Trophoblast cell (in vitro differentiated cells and primary cell): ENCODE measurements around the gene GALNT13.

Source experiments
- DNase-seq, 2 donors: peaks; one replicate each; pipeline ENCODE4 v3.0.0-alpha.2; 2016
- H2AFZ ChIP-seq: 2 replicates; pipeline ENCODE4 v1.6.1; 2013; ENCODE audit warnings: low read length, moderate library complexity, mild to moderate bottlenecking; ENCODE audit not compliant: insufficient read depth, poor library complexity
- H2AK5ac ChIP-seq: 2 replicates; pipeline ENCODE4 v1.6.1; 2013; ENCODE audit warnings: mild to moderate bottlenecking, low read length
- H2BK120ac ChIP-seq: 2 replicates; pipeline ENCODE4 v1.6.1; 2013; ENCODE audit warnings: low read length, mild to moderate bottlenecking, moderate library complexity; ENCODE audit not compliant: insufficient read depth, poor library complexity
- H2BK12ac ChIP-seq: 2 replicates; pipeline ENCODE4 v1.6.1; 2013; ENCODE audit warnings: mild to moderate bottlenecking, low read length, moderate library complexity
- H2BK5ac ChIP-seq: 2 replicates; pipeline ENCODE4 v1.6.1; 2013; ENCODE audit warnings: low read length, low read depth, moderate library complexity, mild to moderate bottlenecking; ENCODE audit not compliant: poor library complexity
- H3K14ac ChIP-seq: 2 replicates; pipeline ENCODE4 v1.6.1; 2013; ENCODE audit warnings: mild to moderate bottlenecking, low read length
- H3K18ac ChIP-seq: 2 replicates; pipeline ENCODE4 v1.6.1; 2013; ENCODE audit warnings: mild to moderate bottlenecking, low read length
- H3K23ac ChIP-seq: 2 replicates; pipeline ENCODE4 v1.6.1; 2013; ENCODE audit warnings: low read length
- H3K27ac ChIP-seq: 2 replicates; pipeline ENCODE4 v1.5.1; 2013; ENCODE audit warnings: low read depth, mild to moderate bottlenecking, inconsistent platforms, low read length, moderate library complexity
- H3K27me3 ChIP-seq: 2 replicates; pipeline ENCODE4 v1.6.1; 2013; ENCODE audit warnings: inconsistent platforms, mild to moderate bottlenecking, low read length, moderate library complexity; ENCODE audit not compliant: insufficient read depth
- H3K36me3 ChIP-seq, 2 experiments: 1 replicate in 1 of 2; 2 replicates in 1 of 2; pipeline ENCODE4 v1.6.1; 2013; ENCODE audit warnings: low read length in 2 of 2, mild to moderate bottlenecking in 2 of 2, moderate library complexity in 1 of 2; ENCODE audit not compliant: insufficient read depth in 2 of 2, control insufficient read depth in 1 of 2
- H3K4ac ChIP-seq: 2 replicates; pipeline ENCODE4 v1.6.1; 2013; ENCODE audit warnings: low read depth, mild to moderate bottlenecking, low read length, moderate library complexity
- H3K4me1 ChIP-seq, 2 experiments: 1 replicate in 1 of 2; 2 replicates in 1 of 2; pipeline ENCODE4 v1.6.1; 2013; ENCODE audit warnings: low read length in 2 of 2, mild to moderate bottlenecking in 2 of 2, moderate library complexity in 1 of 2; ENCODE audit not compliant: insufficient read depth in 2 of 2, control insufficient read depth in 1 of 2
- H3K4me2 ChIP-seq: 2 replicates; pipeline ENCODE4 v1.6.1; 2013; ENCODE audit warnings: inconsistent platforms, mild to moderate bottlenecking, low read length, moderate library complexity
- H3K4me3 ChIP-seq: 2 replicates; pipeline ENCODE4 v1.5.1; 2013; ENCODE audit warnings: mild to moderate bottlenecking, low read depth, low read length, inconsistent platforms
- H3K79me1 ChIP-seq: one replicate; pipeline ENCODE4 v1.6.1; 2013; ENCODE audit warnings: low read length
- H3K79me2 ChIP-seq: 2 replicates; pipeline ENCODE4 v1.6.1; 2013; ENCODE audit warnings: low read length, mild to moderate bottlenecking; ENCODE audit not compliant: control insufficient read depth, insufficient read depth, poor library complexity
- H3K9ac ChIP-seq: 2 replicates; pipeline ENCODE4 v1.6.1; 2013; ENCODE audit warnings: mild to moderate bottlenecking, low read length
- H3K9me3 ChIP-seq: 2 replicates; pipeline ENCODE4 v1.6.1; 2013; ENCODE audit warnings: low read depth, mild to moderate bottlenecking, control low read depth, inconsistent platforms, low read length; ENCODE audit not compliant: insufficient read depth
- H4K12ac ChIP-seq: 2 replicates; pipeline ENCODE4 v1.6.1; 2013; ENCODE audit warnings: low read depth, mild to moderate bottlenecking, low read length, moderate library complexity
- H4K8ac ChIP-seq: 2 replicates; pipeline ENCODE4 v1.6.1; 2013; ENCODE audit warnings: low read depth, mild to moderate bottlenecking, low read length, moderate library complexity
- H4K91ac ChIP-seq: one replicate; pipeline ENCODE4 v1.6.1; 2013; ENCODE audit warnings: low read depth, mild to moderate bottlenecking, low read length, moderate library complexity
- WGBS: extraction: QIAGEN DNeasy Blood & Tissue Kit; methylation state at CpG from one replicate; pipeline ENCODE4 v1.1.7; 2013; ENCODE audit warnings: missing lambda C conversion rate; ENCODE audit not compliant: insufficient read length, insufficient coverage; ENCODE audit errors: extremely low coverage; 5-methylcytosine and 5-hydroxymethylcytosine counted together

The GALNT13 gene

GRCh38 chr2:153917570-153917969 lies 45.8 kb downstream of the GALNT13 start:
- H4K91ac ChIP-seq = no peak overlapping the region
- no peak overlapping the region for H2BK12ac ChIP-seq
- H3K36me3 ChIP-seq = no peaks in the 10 kb centered on the region
- H3K4ac ChIP-seq = no peak overlapping the region
- no peak overlapping the region for H2BK120ac ChIP-seq
- no peak overlapping the region for H2BK5ac ChIP-seq
- H2AFZ ChIP-seq = no peak overlapping the region
- H3K4me1 ChIP-seq = no peaks in the 10 kb centered on the region
- no peak overlapping the region for H3K4me2 ChIP-seq
- H3K27ac ChIP-seq = no peak overlapping the region
- H3K9ac ChIP-seq = no peak overlapping the region
- no peaks in the 10 kb centered on the region for H3K79me2 ChIP-seq
- no peak overlapping the region for H3K14ac ChIP-seq
- no peak overlapping the region for H3K18ac ChIP-seq
- H3K27me3 ChIP-seq = no peaks in the 10 kb centered on the region
- no peak overlapping the region for H3K23ac ChIP-seq
- no peak overlapping the region for H4K8ac ChIP-seq
- no peak for DNase-seq
- H3K4me3 ChIP-seq = no peak overlapping the region
- no peaks in the 10 kb centered on the region for H3K79me1 ChIP-seq
- no peak overlapping the region for H2AK5ac ChIP-seq
- H3K9me3 ChIP-seq = peaks cover 4% of the 10 kb centered on the region
- H4K12ac ChIP-seq = no peak overlapping the region

- Histone ChIP-seq H3K4me1 (no peaks in the 10 kb centered on the region), H2AK5ac (no peak overlapping the region), H2BK5ac (no peak overlapping the region), H3K79me1 (peaks cover 1% of the 10 kb centered on the region), H3K4me3 (no peak overlapping the region), H3K4ac (no peak overlapping the region), H3K23ac (no peak overlapping the region), H3K27me3 (no peaks in the 10 kb centered on the region), H3K9me3 (no peaks in the 10 kb centered on the region), H3K18ac (no peak overlapping the region), H2BK120ac (no peak overlapping the region), H2AFZ (no peak overlapping the region), H3K9ac (no peak overlapping the region), H3K14ac (no peak overlapping the region), H3K27ac (no peak overlapping the region), H3K4me2 (no peak overlapping the region), H3K36me3 (no peaks in the 10 kb centered on the region), H2BK12ac (no peak overlapping the region), H4K8ac (no peak overlapping the region), H4K91ac (no peak overlapping the region), H4K12ac (no peak overlapping the region), H3K79me2 (no peaks in the 10 kb centered on the region)
- no peak for DNase-seq
These were observed 63.8 kb downstream of the GALNT13 start for GRCh38 chr2:153935511-153935910.

DNA sequence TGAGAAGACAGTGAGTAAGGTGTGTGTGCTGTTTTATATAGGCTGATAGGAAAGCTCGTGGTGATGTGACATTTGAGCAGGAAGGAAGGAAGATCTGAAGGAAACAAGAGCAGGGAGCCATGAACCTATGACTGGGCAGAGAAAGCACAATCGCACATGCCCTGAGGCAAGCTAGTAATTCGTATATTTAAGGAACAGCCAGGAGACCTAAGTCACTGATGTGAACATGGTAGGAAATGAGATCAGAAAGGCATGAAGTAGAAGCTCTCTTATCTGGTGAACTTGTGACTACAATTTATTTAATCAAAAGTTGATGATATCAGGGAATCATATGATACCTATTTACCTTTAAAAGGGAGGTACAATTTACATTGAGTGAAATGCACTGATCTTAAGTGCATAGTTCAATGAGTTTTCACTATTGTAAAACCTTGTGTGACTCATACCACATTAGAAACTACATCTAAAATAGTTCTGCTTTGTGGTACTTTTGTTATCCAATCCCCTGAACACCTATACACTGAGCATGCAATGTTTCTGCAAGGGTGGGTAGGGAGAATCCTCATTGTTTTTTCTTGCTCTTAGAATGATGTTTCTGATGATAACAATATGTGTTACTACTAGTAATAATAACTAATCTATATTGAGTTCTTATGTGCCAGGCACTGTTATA lies 67.5 kb downstream of the GALNT13 start:
- H3K23ac ChIP-seq = no peak overlapping the region
- no peak overlapping the region for H2AFZ ChIP-seq
- H3K4me1 ChIP-seq = peaks cover 0 to 1% of the 10 kb centered on the region in 2 experiments
- no peak for DNase-seq
- no peaks in the 10 kb centered on the region for H3K36me3 ChIP-seq
- H2AK5ac ChIP-seq = no peak overlapping the region
- H3K27me3 ChIP-seq = no peaks in the 10 kb centered on the region
- H3K79me2 ChIP-seq = no peaks in the 10 kb centered on the region
- H2BK12ac ChIP-seq = no peak overlapping the region
- H3K79me1 ChIP-seq = peaks cover 1% of the 10 kb centered on the region
- no peak overlapping the region for H4K91ac ChIP-seq
- no peak overlapping the region for H3K9ac ChIP-seq
- no peak overlapping the region for H3K14ac ChIP-seq
- no peak overlapping the region for H3K4me2 ChIP-seq
- no peak overlapping the region for H3K4me3 ChIP-seq
- H2BK5ac ChIP-seq = no peak overlapping the region
- no peak overlapping the region for H3K4ac ChIP-seq
- no peak overlapping the region for H4K12ac ChIP-seq
- no peak overlapping the region for H3K27ac ChIP-seq
- H3K9me3 ChIP-seq = no peaks in the 10 kb centered on the region
- H3K18ac ChIP-seq = no peak overlapping the region
- no peak overlapping the region for H4K8ac ChIP-seq
- WGBS = no CpG with 5 or more reads among the region's 3 CpGs
- no peak overlapping the region for H2BK120ac ChIP-seq

- no peaks in the 10 kb centered on the region for H3K27me3 ChIP-seq
- no peaks in the 10 kb centered on the region for H3K9me3 ChIP-seq
- no peaks in the 10 kb centered on the region for H3K36me3 ChIP-seq
- no peak overlapping the region for H3K4me3 ChIP-seq
- no peak overlapping the region for H4K12ac ChIP-seq
- no peak overlapping the region for H4K91ac ChIP-seq
- H3K4me2 ChIP-seq = no peak overlapping the region
- H3K79me1 ChIP-seq = peaks cover 1% of the 10 kb centered on the region
- peak; percentile 4 to 47 for DNase-seq
- no peak overlapping the region for H3K4ac ChIP-seq
- no peak overlapping the region for H3K14ac ChIP-seq
- H3K79me2 ChIP-seq = no peaks in the 10 kb centered on the region
- H2BK120ac ChIP-seq = no peak overlapping the region
- peaks cover 0 to 1% of the 10 kb centered on the region in 2 experiments for H3K4me1 ChIP-seq
- no peak overlapping the region for H2AFZ ChIP-seq
- H2BK5ac ChIP-seq = no peak overlapping the region
- H2BK12ac ChIP-seq = no peak overlapping the region
- no peak overlapping the region for H3K18ac ChIP-seq
- H2AK5ac ChIP-seq = no peak overlapping the region
- no peak overlapping the region for H3K9ac ChIP-seq
- no peak overlapping the region for H3K27ac ChIP-seq
- no peak overlapping the region for H4K8ac ChIP-seq
- H3K23ac ChIP-seq = no peak overlapping the region
- WGBS = no CpG with 5 or more reads among the region's 3 CpGs
These were observed 68.8 kb downstream of the GALNT13 start for GRCh38 chr2:153940511-153940910.
